ENCODE measurements around the gene CCDC117. TPM values are rescaled to one million over a fixed set of nuclear protein-coding genes. Genes with fewer than 3 reads are reported as not detected.

CCDC117 gene
- total RNA-seq, 1 experiment from 2014 or later, result 18.1 TPM

DNA sequence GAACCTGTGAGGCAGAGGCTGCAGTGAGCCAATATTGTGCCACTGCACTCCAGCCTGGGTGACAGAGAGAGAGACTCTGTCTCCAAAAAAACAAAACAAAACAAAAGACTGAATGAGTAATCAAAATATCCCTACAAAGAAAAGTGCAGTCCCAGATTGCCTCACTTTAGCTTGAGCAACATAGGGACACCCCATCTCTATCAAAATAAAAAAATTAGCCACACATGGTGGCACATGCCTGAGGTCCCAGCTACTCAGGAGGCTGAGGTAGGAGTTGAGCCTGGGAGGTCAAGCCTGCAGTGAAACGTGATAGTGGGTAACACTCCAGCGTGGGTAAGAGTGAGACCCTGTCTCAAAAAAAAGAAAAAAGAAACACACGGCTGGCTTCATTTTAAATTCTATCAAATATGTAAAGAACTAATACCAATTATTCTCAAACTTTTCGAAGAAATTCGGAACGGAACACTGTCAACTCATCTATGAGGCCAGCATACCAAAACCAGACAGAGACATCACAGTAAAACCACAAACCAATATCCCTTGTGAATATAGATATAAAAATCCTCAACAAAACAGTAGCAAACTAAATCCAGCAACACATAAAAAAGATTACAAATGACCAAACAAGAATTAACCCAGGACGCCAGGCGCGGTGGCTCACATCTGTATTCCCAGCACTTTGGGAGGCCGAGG lies 43.7 kb upstream of the CCDC117 start:
- Histone ChIP-seq H3K9me3 (ENCODE audit: control insufficient read depth, insufficient read depth, low read depth, low read length) (no peaks in the 10 kb centered on the region), H3K4me3 (ENCODE audit: low read depth in 2 of 2, low read length in 2 of 2) (no peak overlapping the region), H3K36me3 (ENCODE audit: control insufficient read depth, insufficient read depth, low read length) (no peaks in the 10 kb centered on the region), H3K4me1 (ENCODE audit: control insufficient read depth, insufficient read depth, low read length) (no peaks in the 10 kb centered on the region), H3K27me3 (ENCODE audit: control insufficient read depth, insufficient read depth, low read length) (no peaks in the 10 kb centered on the region), H3K27ac (ENCODE audit: low read length) (no peak overlapping the region)
- TF ChIP-seq SIN3A (IDR thresholded peaks at IDR 0.05; ENCODE audit: borderline replicate concordance, insufficient read depth, low read depth, low read length) (no peak), POLR2AphosphoS5 (IDR thresholded peaks at IDR 0.05; ENCODE audit: low read depth, low read length) (no peak)
- TF ChIP-seq, protein P1, sequence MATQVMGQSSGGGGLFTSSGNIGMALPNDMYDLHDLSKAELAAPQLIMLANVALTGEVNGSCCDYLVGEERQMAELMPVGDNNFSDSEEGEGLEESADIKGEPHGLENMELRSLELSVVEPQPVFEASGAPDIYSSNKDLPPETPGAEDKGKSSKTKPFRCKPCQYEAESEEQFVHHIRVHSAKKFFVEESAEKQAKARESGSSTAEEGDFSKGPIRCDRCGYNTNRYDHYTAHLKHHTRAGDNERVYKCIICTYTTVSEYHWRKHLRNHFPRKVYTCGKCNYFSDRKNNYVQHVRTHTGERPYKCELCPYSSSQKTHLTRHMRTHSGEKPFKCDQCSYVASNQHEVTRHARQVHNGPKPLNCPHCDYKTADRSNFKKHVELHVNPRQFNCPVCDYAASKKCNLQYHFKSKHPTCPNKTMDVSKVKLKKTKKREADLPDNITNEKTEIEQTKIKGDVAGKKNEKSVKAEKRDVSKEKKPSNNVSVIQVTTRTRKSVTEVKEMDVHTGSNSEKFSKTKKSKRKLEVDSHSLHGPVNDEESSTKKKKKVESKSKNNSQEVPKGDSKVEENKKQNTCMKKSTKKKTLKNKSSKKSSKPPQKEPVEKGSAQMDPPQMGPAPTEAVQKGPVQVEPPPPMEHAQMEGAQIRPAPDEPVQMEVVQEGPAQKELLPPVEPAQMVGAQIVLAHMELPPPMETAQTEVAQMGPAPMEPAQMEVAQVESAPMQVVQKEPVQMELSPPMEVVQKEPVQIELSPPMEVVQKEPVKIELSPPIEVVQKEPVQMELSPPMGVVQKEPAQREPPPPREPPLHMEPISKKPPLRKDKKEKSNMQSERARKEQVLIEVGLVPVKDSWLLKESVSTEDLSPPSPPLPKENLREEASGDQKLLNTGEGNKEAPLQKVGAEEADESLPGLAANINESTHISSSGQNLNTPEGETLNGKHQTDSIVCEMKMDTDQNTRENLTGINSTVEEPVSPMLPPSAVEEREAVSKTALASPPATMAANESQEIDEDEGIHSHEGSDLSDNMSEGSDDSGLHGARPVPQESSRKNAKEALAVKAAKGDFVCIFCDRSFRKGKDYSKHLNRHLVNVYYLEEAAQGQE (IDR thresholded peaks at IDR 0.05; ENCODE audit: insufficient read depth in 1 of 2, low read depth in 2 of 2, low read length in 1 of 2), result no peak
- in situ Hi-C loops (cut with HindIII; ENCODE audit: low pct_unique_long_range_greater_than_20kb, low sequenced_read_pairs) (no loop called here), intact Hi-C loops (cut with micrococcal nuclease; ENCODE audit: unreplicated experiment) (no loop called here)
- ATAC-seq (no peak), DNase-seq (ENCODE audit: low read depth, low spot score) (no peak)
- BruUV-seq (replicated peaks), result no TSS peak
- ChIA-PET POLR2A (no interaction called here), CTCF (no interaction called here)

DNA sequence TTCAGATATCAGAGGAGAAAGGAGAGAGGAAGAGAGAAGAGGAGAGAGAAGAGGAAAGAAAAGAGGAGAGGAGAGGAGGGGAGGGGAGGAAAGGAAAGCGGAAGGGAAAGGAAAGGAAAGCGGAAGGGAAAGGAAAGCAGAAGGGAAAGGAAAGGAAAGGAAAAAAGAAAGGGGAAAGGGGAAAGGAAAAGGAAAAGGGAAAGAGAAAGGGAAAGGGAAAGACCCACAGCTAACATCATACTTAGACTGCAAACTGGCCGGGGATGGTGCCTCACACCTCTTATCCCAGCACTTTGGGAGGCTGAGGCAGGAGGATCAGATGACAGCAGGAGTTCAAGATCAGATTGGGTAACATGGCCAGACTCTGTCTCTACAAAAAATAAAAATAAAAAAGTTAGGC lies 42.3 kb upstream of the CCDC117 start:
- H3K4me3 ChIP-seq (ENCODE audit: low read depth in 2 of 2, low read length in 2 of 2), result no peak overlapping the region
- TF ChIP-seq SIN3A (IDR thresholded peaks at IDR 0.05; ENCODE audit: borderline replicate concordance, insufficient read depth, low read depth, low read length) (no peak), POLR2AphosphoS5 (IDR thresholded peaks at IDR 0.05; ENCODE audit: low read depth, low read length) (no peak), TCF7L2 (IDR thresholded peaks at IDR 0.05; ENCODE audit: low read depth, low read length) (no peak)
- TF ChIP-seq, protein P2, sequence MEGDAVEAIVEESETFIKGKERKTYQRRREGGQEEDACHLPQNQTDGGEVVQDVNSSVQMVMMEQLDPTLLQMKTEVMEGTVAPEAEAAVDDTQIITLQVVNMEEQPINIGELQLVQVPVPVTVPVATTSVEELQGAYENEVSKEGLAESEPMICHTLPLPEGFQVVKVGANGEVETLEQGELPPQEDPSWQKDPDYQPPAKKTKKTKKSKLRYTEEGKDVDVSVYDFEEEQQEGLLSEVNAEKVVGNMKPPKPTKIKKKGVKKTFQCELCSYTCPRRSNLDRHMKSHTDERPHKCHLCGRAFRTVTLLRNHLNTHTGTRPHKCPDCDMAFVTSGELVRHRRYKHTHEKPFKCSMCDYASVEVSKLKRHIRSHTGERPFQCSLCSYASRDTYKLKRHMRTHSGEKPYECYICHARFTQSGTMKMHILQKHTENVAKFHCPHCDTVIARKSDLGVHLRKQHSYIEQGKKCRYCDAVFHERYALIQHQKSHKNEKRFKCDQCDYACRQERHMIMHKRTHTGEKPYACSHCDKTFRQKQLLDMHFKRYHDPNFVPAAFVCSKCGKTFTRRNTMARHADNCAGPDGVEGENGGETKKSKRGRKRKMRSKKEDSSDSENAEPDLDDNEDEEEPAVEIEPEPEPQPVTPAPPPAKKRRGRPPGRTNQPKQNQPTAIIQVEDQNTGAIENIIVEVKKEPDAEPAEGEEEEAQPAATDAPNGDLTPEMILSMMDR (IDR thresholded peaks at IDR 0.05), result no peak
- TF ChIP-seq, protein P1 (IDR thresholded peaks at IDR 0.05; ENCODE audit: insufficient read depth in 1 of 2, low read depth in 2 of 2, low read length in 1 of 2), result no peak
- intact Hi-C loops (cut with micrococcal nuclease; ENCODE audit: unreplicated experiment) (no loop called here), in situ Hi-C loops (cut with HindIII; ENCODE audit: low pct_unique_long_range_greater_than_20kb, low sequenced_read_pairs) (no loop called here)
- POLR2A ChIA-PET, result no interaction called here
- H3K27ac ChIP-seq (ENCODE audit: low read length), result no peak overlapping the region
- no peak for ATAC-seq
- H3K27me3 ChIP-seq (ENCODE audit: control insufficient read depth, insufficient read depth, low read length), result no peaks in the 10 kb centered on the region
- no peaks in the 10 kb centered on the region; the same call in 1 of the 2 replicates for H3K36me3 ChIP-seq (ENCODE audit: control insufficient read depth, insufficient read depth, low read length)
- CTCF ChIA-PET, result no interaction called here
- no peak for DNase-seq (ENCODE audit: low read depth, low spot score)
- no peaks in the 10 kb centered on the region for H3K4me1 ChIP-seq (ENCODE audit: control insufficient read depth, insufficient read depth, low read length)
- no TSS peak for BruUV-seq (replicated peaks)
- no peaks in the 10 kb centered on the region for H3K9me3 ChIP-seq (ENCODE audit: control insufficient read depth, insufficient read depth, low read depth, low read length)

All from Panc1 (cell line).